SK-N-MC (cell line): ENCODE results near the gene RHBDF2.

ENCODE experiments used
- DNase-seq: peaks from one replicate; pipeline ENCODE4 v3.0.0-alpha.2; 2011; ENCODE audit warnings: low read depth, low spot score
- H3K27ac ChIP-seq: fragments of 200-600 bp; sonication (generic); 2 replicates; pipeline ENCODE4 v1.5.1; 2016; ENCODE audit warnings: mixed run types
- H3K36me3 ChIP-seq: fragments of 200-600 bp; sonication (generic); 2 replicates; pipeline ENCODE4 v1.6.1; 2017; ENCODE audit warnings: antibody characterized with exemption, low read length, mixed read lengths; ENCODE audit not compliant: insufficient read depth
- H3K4me3 ChIP-seq: fragments of 200-600 bp; sonication (generic); 2 replicates; pipeline ENCODE4 v1.5.1; 2016
- H3K9ac ChIP-seq: fragments of 200-600 bp; sonication (generic); 2 replicates; pipeline ENCODE4 v1.8.0; 2017; ENCODE audit warnings: mixed run types, mixed read lengths; ENCODE audit not compliant: insufficient read length
- H3K9me3 ChIP-seq: fragments of 200-600 bp; sonication (generic); 2 replicates; pipeline ENCODE4 v1.6.1; 2017; ENCODE audit warnings: low read depth, mild to moderate bottlenecking, antibody characterized with exemption, low read length, moderate library complexity, mixed read lengths
- EZH2 ChIP-seq: fragments of 200-600 bp; sonication (generic); IDR thresholded peaks from one replicate; pipeline ENCODE4 v1.6.1; 2017; ENCODE audit warnings: antibody characterized with exemption
- FOXP2 ChIP-seq: optimal IDR thresholded peaks from 2 replicates; pipeline ENCODE3; 2011; ENCODE audit warnings: mild to moderate bottlenecking, moderate library complexity; ENCODE audit not compliant: insufficient read depth; ENCODE audit errors: extremely low read length, control extremely low read depth
- POLR2AphosphoS5 ChIP-seq: IDR thresholded peaks from 2 replicates; pipeline ENCODE4 v1.6.1; 2012; ENCODE audit warnings: mild to moderate bottlenecking, low read depth, low read length, borderline replicate concordance

RHBDF2 gene

GRCh38 chr17:76442341-76443338, 58.6 kb downstream of the RHBDF2 start:
- no peak overlapping the region; the same call in 1 of the 2 replicates for H3K4me3 ChIP-seq
- DNase-seq = no peak
- H3K9me3 ChIP-seq = no peaks in the 10 kb centered on the region
- H3K27ac ChIP-seq = peak overlapping the region; percentile 28; the same call in 1 of the 2 replicates
- no peak for TF ChIP-seq EZH2
- no peak for TF ChIP-seq POLR2AphosphoS5
- no peak for TF ChIP-seq FOXP2
- no peak overlapping the region for H3K9ac ChIP-seq
- H3K36me3 ChIP-seq = no peaks in the 10 kb centered on the region

GRCh38 chr17:76441686-76442340, 59.4 kb downstream of the RHBDF2 start:
- Histone ChIP-seq H3K27ac (no peak overlapping the region; the same call in 1 of the 2 replicates), H3K36me3 (no peaks in the 10 kb centered on the region)
- no peak for DNase-seq

GRCh38 chr17:76440751-76441362, 60.4 kb downstream of the RHBDF2 start:
- Histone ChIP-seq H3K27ac (no peak overlapping the region; the same call in 1 of the 2 replicates), H3K36me3 (no peaks in the 10 kb centered on the region), H3K9me3 (no peaks in the 10 kb centered on the region), H3K4me3 (no peak overlapping the region), H3K9ac (no peak overlapping the region)
- no peak for TF ChIP-seq FOXP2
- TF ChIP-seq EZH2 = no peak
- no peak for TF ChIP-seq POLR2AphosphoS5
- DNase-seq = no peak

More at GRCh38 chr17:76441686-76442340, 59.4 kb downstream of the RHBDF2 start:
- H3K4me3 ChIP-seq = no peak overlapping the region
- no peak overlapping the region for H3K9ac ChIP-seq
- H3K9me3 ChIP-seq = no peaks in the 10 kb centered on the region
- TF ChIP-seq POLR2AphosphoS5 (no peak), EZH2 (no peak), FOXP2 (no peak)

GRCh38 chr17:76439314-76439928, 61.8 kb downstream of the RHBDF2 start:
- Histone ChIP-seq H3K9ac (no peak overlapping the region), H3K4me3 (no peak overlapping the region), H3K27ac (no peak overlapping the region), H3K36me3 (no peaks in the 10 kb centered on the region), H3K9me3 (no peaks in the 10 kb centered on the region)
- TF ChIP-seq FOXP2 = no peak
- TF ChIP-seq POLR2AphosphoS5 = no peak
- no peak for TF ChIP-seq EZH2
- no peak for DNase-seq

- TF ChIP-seq FOXP2 (no peak), EZH2 (no peak), POLR2AphosphoS5 (no peak)
- H3K9me3 ChIP-seq = no peaks in the 10 kb centered on the region
- H3K36me3 ChIP-seq = no peaks in the 10 kb centered on the region
- no peak overlapping the region for H3K9ac ChIP-seq
- H3K4me3 ChIP-seq = no peak overlapping the region
- DNase-seq = no peak
- H3K27ac ChIP-seq = no peak overlapping the region
Observed at GRCh38 chr17:76438906-76439305, 62.3 kb downstream of the RHBDF2 start.

- no peak for TF ChIP-seq POLR2AphosphoS5
- no peak for TF ChIP-seq FOXP2
- DNase-seq = no peak
- Histone ChIP-seq H3K9ac (no peak overlapping the region), H3K9me3 (no peaks in the 10 kb centered on the region), H3K4me3 (peak overlapping the region; percentile 29), H3K27ac (peak overlapping the region; percentile 22; the same call in 1 of the 2 replicates), H3K36me3 (no peaks in the 10 kb centered on the region)
Observed at GRCh38 chr17:76437467-76438402, 63.5 kb downstream of the RHBDF2 start.

- H3K36me3 ChIP-seq = no peaks in the 10 kb centered on the region
- H3K27ac ChIP-seq = no peak overlapping the region
- H3K9ac ChIP-seq = no peak overlapping the region
- H3K9me3 ChIP-seq = no peaks in the 10 kb centered on the region
- DNase-seq = no peak
- TF ChIP-seq POLR2AphosphoS5 (no peak), FOXP2 (no peak), EZH2 (no peak)
- H3K4me3 ChIP-seq = no peak overlapping the region
Observed at GRCh38 chr17:76435751-76436150, 65.5 kb downstream of the RHBDF2 start.
